Measurements from ENCODE around the gene PDE6D. TPM values are rescaled to one million over a fixed set of nuclear protein-coding genes. Genes with fewer than 3 reads are reported as not detected.

PDE6D gene
- total RNA-seq, 4 donors from 2014 or later: 12.6 to 29.4 (median 23.6) TPM

DNA sequence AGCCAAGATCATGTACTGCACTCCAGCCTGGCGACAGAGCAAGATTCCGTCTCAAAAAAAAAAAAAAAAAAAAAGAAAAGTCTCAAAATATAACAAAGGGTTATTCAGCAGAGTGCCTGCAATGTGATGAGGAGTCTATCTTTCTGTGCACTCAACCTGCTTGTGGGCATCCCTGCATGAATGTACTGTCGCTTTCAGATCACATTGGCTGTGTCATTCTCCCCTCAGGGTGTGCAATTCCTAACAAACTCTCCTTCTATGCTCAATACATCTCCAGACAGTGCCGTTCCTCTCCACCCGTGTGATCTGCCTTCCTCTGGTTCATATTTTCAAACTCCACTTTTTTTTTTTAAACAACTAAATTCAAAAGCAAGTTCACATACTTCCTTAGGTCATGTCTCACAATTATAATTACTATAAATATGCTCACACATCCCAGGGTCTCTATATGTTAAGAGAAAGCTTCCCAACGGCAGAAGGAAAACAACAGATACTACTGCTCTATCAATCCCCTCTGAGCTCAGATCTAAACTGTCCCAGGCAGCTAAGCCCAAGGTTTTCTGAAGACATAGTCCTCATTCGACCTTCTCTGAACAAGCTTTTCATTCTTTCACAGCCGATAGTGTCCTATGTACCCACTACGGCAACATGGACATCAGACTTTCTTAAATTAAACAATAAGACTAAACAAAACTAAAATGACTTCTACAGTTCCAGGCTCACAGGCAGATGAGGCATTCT lies 37.5 kb downstream of the PDE6D start:
- TF ChIP-seq, protein P1, sequence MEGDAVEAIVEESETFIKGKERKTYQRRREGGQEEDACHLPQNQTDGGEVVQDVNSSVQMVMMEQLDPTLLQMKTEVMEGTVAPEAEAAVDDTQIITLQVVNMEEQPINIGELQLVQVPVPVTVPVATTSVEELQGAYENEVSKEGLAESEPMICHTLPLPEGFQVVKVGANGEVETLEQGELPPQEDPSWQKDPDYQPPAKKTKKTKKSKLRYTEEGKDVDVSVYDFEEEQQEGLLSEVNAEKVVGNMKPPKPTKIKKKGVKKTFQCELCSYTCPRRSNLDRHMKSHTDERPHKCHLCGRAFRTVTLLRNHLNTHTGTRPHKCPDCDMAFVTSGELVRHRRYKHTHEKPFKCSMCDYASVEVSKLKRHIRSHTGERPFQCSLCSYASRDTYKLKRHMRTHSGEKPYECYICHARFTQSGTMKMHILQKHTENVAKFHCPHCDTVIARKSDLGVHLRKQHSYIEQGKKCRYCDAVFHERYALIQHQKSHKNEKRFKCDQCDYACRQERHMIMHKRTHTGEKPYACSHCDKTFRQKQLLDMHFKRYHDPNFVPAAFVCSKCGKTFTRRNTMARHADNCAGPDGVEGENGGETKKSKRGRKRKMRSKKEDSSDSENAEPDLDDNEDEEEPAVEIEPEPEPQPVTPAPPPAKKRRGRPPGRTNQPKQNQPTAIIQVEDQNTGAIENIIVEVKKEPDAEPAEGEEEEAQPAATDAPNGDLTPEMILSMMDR (IDR thresholded peaks at IDR 0.05; ENCODE audit: low read depth): no peak

DNA sequence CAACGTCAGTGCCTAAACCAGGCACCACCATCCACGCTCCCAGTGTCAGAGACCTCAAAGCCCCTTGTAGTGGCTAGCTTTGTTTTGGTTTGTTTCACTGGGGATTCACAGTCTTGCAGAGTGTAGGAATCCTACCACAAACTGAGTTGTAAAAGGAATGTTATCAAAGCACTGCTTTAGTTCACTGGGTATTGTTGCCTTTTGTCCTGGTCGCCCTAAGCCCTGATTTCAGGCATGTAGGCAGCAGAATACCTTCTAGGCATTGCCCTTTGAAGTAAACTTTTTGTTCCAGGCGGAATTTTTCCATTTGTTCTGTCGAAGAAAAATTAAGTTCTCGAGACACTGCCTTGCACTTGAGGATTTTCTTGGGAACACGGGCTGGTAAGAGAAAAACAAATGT lies 43.3 kb downstream of the PDE6D start:
- TF ChIP-seq, protein P1 (IDR thresholded peaks at IDR 0.05; ENCODE audit: low read depth): no peak

DNA sequence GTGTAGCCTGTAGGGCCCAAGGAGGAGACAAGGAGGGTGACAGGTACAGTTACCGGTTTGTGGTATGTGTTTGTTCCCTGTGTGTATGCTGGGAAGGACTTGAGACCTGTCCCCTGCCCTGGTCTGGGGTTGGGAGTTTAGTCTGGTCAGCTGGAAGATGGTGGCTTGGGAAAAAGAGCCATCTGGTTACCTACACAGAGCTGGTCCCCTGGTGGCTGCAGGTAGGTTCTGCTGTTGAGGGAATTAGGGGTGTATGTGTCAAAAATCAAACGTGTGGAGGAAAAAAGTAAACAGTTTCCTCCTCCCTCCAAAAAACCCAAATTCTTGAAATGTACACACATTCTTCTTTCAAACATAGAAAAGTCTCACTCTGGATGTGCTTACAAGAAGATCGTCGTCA lies 48.5 kb downstream of the PDE6D start:
- TF ChIP-seq, protein P1 (IDR thresholded peaks at IDR 0.05; ENCODE audit: low read depth): no peak

DNA sequence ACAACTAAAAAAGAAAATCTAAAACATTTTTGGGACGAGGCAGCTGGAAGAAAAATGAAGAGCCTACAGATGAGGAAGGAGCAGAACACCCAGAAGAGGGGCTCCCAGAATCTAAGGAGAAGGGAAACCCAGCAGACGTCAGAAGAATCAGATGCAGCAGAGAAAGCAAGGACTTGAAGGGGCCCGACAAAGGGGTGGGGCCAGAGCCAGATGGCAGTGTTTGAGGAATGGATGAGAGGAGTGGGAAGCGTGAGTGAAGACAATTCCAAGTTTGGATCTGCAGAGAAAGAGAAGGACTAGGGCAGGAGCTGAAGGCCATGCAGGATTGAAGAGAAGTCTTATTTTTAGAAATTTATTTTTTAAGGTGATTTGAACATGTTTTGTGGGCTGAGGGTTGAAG lies 53.5 kb downstream of the PDE6D start:
- TF ChIP-seq, protein P1 (IDR thresholded peaks at IDR 0.05; ENCODE audit: low read depth): no peak

DNA sequence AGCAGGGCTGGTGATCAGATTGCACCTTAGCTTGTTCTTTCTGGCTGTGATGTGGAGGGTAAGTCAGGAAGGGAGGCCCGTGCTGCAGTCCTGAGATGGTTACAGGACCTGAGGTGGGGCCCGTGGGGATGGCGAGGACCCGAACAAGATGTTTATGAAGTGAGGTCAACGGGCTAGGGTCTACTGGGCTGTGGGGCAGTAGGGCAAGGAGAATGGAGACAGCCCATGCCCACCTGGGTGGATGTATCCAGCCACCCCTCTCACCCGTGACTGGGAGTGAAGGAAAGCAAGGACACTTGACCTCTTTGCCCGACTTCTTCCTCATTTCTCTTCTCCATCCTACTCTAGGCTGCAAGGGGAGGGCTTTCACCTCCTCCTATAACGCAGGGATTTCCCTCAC lies 54.8 kb downstream of the PDE6D start:
- TF ChIP-seq, protein P1 (IDR thresholded peaks at IDR 0.05; ENCODE audit: low read depth): no peak

DNA sequence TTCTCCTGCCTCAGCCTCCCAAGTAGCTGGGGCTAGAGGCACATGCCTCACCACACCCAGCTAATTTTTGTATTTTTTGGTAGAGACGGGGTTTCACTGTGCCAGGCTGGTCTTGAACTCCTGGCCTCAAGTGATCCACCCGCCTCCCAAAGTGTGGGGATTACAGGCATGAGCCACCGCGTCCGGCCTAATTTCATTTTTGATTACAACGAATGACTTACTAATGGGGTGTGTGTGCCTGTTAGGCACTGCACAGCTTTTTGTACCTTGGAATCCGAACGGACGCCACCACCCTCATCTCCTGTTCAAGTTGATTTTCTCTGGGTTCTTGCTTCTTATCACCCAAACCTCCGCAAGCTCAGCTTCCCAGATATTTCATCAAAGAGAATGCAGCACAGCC lies 55.6 kb downstream of the PDE6D start:
- TF ChIP-seq, protein P1 (IDR thresholded peaks at IDR 0.05; ENCODE audit: low read depth): no peak

DNA sequence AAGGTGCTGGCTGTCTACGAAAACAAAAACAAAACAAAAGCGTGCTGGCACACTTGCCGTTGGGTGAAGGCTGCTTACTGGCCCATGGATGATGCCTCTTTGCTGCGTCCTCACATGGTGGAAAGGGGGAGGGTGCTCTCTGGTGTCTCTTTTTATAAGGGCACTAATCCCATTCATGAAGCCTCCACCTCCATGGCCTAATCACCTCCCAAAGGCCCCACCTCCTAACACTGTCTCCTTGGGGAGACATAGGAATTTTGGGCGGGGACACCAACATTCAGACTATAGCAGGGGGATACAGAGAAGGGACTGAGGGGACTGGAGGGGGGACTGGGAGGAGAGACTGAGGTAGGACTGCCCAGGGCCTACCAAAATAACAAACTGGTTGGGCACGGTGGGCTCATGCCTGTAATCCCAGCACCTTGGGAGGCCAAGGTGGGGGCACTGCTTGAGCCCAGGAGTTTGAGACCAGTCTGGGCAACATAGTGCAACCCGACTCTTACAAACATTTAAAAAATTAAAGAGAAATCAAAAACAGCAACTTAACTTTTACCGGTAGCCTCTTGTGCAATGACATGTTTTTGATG lies 58.3 kb downstream of the PDE6D start:
- TF ChIP-seq, protein P1 (IDR thresholded peaks at IDR 0.05; ENCODE audit: low read depth): no peak
